Osteoblast (primary cell): ENCODE results near the gene SMCO2. TPM values are rescaled to one million over a fixed set of nuclear protein-coding genes. Genes with fewer than 3 reads are reported as not detected.
A peak's percentile ranks its signal among the peaks of the same experiment; 100 is the strongest.
"Not testable (repeated sequence)": the region's sequence is repeated elsewhere in the genome, so short reads cannot be mapped to it uniquely, and the experiment has no call there.

Source experiments
- DNase-seq: peaks from one replicate; pipeline ENCODE4 v3.0.0; 2011; ENCODE audit warnings: low spot score, mixed read lengths; ENCODE audit not compliant: insufficient read length; ENCODE audit errors: missing footprints
- H2AFZ ChIP-seq: 2 replicates; pipeline ENCODE4 v1.6.0; 2011; ENCODE audit warnings: mild to moderate bottlenecking, low read length
- H3K27ac ChIP-seq: 2 replicates; pipeline ENCODE4 v1.5.1; 2011; ENCODE audit warnings: mild to moderate bottlenecking, low read depth, low read length, moderate library complexity
- H3K27me3 ChIP-seq: 2 replicates; pipeline ENCODE4 v1.6.0; 2012; ENCODE audit warnings: mild to moderate bottlenecking, control low read depth, inconsistent platforms, low read length, moderate library complexity; ENCODE audit not compliant: insufficient read depth
- H3K36me3 ChIP-seq: 2 replicates; pipeline ENCODE4 v1.5.1; 2011; ENCODE audit warnings: mild to moderate bottlenecking, low read length, control low read depth, moderate library complexity; ENCODE audit not compliant: insufficient read depth
- H3K4me1 ChIP-seq: 2 replicates; pipeline ENCODE4 v1.5.1; 2011; ENCODE audit warnings: mild to moderate bottlenecking, low read length, control low read depth, moderate library complexity; ENCODE audit not compliant: insufficient read depth
- H3K4me2 ChIP-seq: 2 replicates; pipeline ENCODE4 v1.6.0; 2011; ENCODE audit warnings: mild to moderate bottlenecking, low read length; ENCODE audit not compliant: insufficient read depth
- H3K4me3 ChIP-seq: fragments of 200-600 bp; sonication (generic); 3 replicates; pipeline ENCODE4 v1.5.1; 2012; ENCODE audit warnings: mild to moderate bottlenecking, low read length, inconsistent platforms; ENCODE audit not compliant: insufficient read depth
- H3K79me2 ChIP-seq: 2 replicates; pipeline ENCODE4 v1.6.0; 2012; ENCODE audit warnings: mild to moderate bottlenecking, low read length, control low read depth, inconsistent platforms; ENCODE audit not compliant: insufficient read depth
- H3K9me3 ChIP-seq: 2 replicates; pipeline ENCODE4 v1.5.1; 2011; ENCODE audit warnings: low read depth, low read length, control low read depth
- H4K20me1 ChIP-seq: 2 replicates; pipeline ENCODE4 v1.6.0; 2012; ENCODE audit warnings: mild to moderate bottlenecking, low read length, control low read depth; ENCODE audit not compliant: insufficient read depth
- total RNA-seq: library from RNA; depleted of rRNA; stranded (reverse); fragments of >200 nt; gene quantifications from 2 replicates; pipeline ENCODE4 v1.2.3, GENCODE V29; 2012
- TF ChIP-seq, protein P1 (sequence below): IDR thresholded peaks from 2 replicates; pipeline ENCODE4 v1.5.1; 2011; ENCODE audit warnings: mild to moderate bottlenecking, low read depth, low read length, moderate library complexity; ENCODE audit errors: extremely low read depth

Gene SMCO2
- total RNA-seq, 1 donor = 0.72 TPM

DNA sequence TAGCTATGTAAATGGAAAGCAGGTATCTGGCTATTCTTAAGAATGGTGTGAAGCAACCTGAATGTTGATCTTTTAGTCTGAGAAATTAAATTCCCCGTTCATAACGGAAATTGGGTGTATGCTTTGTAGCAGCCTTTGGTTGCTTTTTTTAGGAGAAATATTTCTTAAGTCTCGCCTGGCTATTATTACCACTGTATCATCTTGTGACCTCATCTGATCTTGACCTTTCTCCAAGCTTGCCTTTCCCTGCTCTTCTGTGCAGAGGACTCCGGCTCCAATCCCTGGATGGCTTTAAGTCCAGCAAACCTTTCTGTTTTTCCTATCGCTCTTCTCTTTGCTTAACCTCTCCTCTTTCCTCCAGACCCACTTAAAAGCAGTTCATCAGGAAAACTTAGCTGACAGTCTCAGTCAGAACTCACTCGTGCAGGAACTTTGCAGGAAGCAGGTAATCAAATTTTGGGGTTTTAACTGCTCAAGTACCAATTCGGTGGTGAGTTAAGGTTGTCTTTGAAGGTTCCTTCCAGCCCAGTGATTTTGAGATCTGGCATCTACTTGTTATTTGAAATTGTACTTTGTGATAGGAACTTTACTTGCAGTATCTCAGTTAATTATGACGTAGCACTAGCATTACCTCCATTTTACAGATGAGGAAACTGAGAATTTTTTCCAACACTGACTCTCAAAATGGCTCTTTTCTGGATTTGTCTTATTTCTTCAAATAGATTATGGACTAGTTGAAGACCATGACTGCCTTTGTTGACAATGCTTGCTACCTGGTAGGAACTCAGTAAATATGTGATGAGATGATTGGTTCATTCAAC lies 91.5 kb downstream of the SMCO2 start:
- Histone ChIP-seq H3K36me3 (peaks cover 17% of the 10 kb centered on the region), H3K9me3 (no peaks in the 10 kb centered on the region), H3K4me1 (peaks cover 29% of the 10 kb centered on the region), H4K20me1 (peaks cover 38% of the 10 kb centered on the region), H2AFZ (no peak overlapping the region), H3K79me2 (peaks cover 98% of the 10 kb centered on the region), H3K27ac (no peak overlapping the region), H3K4me2 (no peak overlapping the region), H3K4me3 (no peak overlapping the region), H3K27me3 (no peaks in the 10 kb centered on the region)
- TF ChIP-seq, protein P1, sequence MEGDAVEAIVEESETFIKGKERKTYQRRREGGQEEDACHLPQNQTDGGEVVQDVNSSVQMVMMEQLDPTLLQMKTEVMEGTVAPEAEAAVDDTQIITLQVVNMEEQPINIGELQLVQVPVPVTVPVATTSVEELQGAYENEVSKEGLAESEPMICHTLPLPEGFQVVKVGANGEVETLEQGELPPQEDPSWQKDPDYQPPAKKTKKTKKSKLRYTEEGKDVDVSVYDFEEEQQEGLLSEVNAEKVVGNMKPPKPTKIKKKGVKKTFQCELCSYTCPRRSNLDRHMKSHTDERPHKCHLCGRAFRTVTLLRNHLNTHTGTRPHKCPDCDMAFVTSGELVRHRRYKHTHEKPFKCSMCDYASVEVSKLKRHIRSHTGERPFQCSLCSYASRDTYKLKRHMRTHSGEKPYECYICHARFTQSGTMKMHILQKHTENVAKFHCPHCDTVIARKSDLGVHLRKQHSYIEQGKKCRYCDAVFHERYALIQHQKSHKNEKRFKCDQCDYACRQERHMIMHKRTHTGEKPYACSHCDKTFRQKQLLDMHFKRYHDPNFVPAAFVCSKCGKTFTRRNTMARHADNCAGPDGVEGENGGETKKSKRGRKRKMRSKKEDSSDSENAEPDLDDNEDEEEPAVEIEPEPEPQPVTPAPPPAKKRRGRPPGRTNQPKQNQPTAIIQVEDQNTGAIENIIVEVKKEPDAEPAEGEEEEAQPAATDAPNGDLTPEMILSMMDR = no peak
- DNase-seq = no peak

DNA sequence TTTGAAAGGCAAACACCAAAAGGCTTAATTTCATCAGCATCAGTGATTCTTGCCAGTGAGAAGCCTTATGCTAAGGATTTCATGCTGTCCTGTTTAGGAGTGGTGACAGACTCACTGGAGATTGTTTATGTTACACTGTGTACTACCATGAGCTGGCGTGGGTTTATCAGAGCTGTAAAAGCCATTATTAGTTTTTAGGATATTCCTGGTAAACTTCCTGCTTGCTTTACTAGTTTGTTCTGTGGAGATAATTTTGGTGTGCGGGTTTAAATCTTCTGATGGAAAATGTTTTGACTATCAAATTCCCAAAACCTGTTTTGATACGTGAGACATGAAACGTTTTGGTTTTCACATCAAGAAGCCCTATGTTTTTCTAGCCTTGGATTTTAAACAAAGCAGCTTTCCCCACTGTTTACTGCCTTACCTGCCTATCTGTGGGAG lies 92.7 kb downstream of the SMCO2 start:
- Histone ChIP-seq H3K27me3 (no peaks in the 10 kb centered on the region), H3K27ac (peak overlapping the region; percentile 7), H3K9me3 (no peaks in the 10 kb centered on the region), H2AFZ (no peak overlapping the region), H3K4me1 (peaks cover 35% of the 10 kb centered on the region), H3K4me3 (no peak overlapping the region), H3K79me2 (peaks cover 98% of the 10 kb centered on the region), H4K20me1 (peaks cover 32% of the 10 kb centered on the region), H3K4me2 (no peak overlapping the region), H3K36me3 (peaks cover 17% of the 10 kb centered on the region)
- DNase-seq = no peak
- TF ChIP-seq, protein P1 = no peak

DNA sequence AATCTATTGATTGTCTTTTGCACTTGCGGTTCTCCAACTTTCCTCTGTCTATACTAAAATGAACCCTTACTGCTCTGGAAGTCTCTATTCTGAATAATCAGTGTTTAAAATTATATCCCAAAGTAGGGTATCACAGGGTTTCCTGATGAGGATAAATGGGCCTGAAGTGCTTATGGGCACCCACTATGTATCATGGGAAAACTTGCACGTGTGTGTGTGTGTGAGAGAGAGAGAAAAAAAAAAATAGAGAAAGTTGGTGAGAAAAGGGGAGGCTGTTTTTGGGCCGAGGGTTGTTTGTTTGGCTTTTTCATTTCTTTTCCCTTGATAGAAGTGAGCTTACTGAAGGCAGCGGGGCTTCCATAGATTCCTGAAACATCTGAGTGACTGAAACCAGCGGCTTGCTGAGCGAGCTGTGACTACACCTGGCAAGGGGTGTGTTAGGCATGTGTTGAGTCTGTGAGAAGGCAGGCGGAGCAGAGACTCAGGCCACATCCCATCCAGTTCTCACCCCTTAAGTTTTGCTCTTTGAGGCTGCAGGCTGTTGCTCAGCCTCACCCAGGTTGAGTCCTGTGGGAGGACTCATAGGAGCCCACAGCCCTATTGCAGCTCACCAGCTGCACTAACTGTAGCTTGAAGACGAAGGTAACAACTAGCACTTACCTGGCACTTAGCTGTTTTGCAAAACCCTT lies 94.6 kb downstream of the SMCO2 start:
- no peak overlapping the region for H3K4me3 ChIP-seq
- H3K9me3 ChIP-seq = no peaks in the 10 kb centered on the region
- peak overlapping the region; percentile 81 for H3K27ac ChIP-seq
- peaks cover 98% of the 10 kb centered on the region for H3K79me2 ChIP-seq
- no peaks in the 10 kb centered on the region for H3K27me3 ChIP-seq
- peak overlapping the region; percentile 14 for H3K4me2 ChIP-seq
- H2AFZ ChIP-seq = peak overlapping the region; percentile 1
- peaks cover 11% of the 10 kb centered on the region for H3K36me3 ChIP-seq
- TF ChIP-seq, protein P1 = no peak
- peaks cover 27% of the 10 kb centered on the region for H4K20me1 ChIP-seq
- no peak for DNase-seq
- peaks cover 45% of the 10 kb centered on the region for H3K4me1 ChIP-seq

DNA sequence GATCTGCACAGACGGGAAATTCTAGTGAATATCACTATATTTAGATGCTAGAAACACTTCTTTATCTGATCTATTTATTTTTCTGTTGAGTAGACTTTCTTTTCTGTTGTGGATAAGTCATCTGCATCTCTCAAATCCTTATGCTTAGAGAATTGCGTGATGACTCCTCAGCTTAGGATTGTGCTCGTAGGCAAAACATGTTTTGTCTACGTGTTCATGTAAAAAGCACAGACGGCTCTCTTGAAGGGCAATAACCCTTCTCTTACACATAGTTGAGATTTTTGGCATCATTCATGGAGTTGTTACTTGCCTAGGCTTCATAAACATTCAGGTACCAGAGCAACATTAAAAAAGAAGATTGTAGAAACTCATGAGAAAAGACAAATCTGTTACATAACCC lies 96.1 kb downstream of the SMCO2 start:
- TF ChIP-seq, protein P1 = no peak
- H3K27ac ChIP-seq = peak overlapping the region; percentile 81
- H3K27me3 ChIP-seq = no peaks in the 10 kb centered on the region
- peaks cover 51% of the 10 kb centered on the region for H3K4me1 ChIP-seq
- H3K4me2 ChIP-seq = peak overlapping the region; percentile 65
- peaks cover 98% of the 10 kb centered on the region for H3K79me2 ChIP-seq
- H3K36me3 ChIP-seq = peaks cover 4% of the 10 kb centered on the region
- DNase-seq = no peak
- H3K4me3 ChIP-seq = peak overlapping the region; percentile 14
- peaks cover 23% of the 10 kb centered on the region for H4K20me1 ChIP-seq
- no peak overlapping the region for H2AFZ ChIP-seq
- H3K9me3 ChIP-seq = no peaks in the 10 kb centered on the region

DNA sequence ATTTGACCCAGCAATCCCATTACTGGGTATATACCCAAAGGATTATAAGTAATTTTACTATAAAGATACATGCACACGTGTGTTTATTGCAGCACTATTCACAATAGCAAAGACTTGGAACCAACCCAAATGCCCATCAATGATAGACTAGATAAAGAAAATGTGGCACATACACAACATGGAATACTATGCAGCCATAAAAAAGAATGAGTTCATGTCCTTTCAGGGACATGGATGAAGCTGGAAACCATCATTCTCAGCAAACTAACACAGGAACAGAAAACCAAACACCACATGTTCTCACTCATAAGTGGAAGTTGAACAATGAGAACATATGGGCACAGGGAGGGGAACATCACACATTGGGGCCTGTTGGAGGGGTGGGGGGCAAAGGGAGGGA lies 98.3 kb downstream of the SMCO2 start:
- H2AFZ ChIP-seq, H3K27me3 ChIP-seq, H3K36me3 ChIP-seq, H3K4me2 ChIP-seq, DNase-seq, H3K4me3 ChIP-seq, H3K9me3 ChIP-seq, H3K27ac ChIP-seq: not testable (repeated sequence)
- H3K4me1 ChIP-seq = peaks cover 58% of the 10 kb centered on the region
- H3K79me2 ChIP-seq = peaks cover 90% of the 10 kb centered on the region
- H4K20me1 ChIP-seq = peaks cover 13% of the 10 kb centered on the region
